IMR-90 (cell line): ENCODE measurements around the gene ATP10D. TPM values are rescaled to one million over a fixed set of nuclear protein-coding genes. Genes with fewer than 3 reads are reported as not detected.

Experiments
- ATAC-seq: fragments of 200-7000 bp; cut with Tn5 transposase; 2 replicates; pipeline ENCODE4 v1.9.1; 2020; ENCODE audit warnings: low read depth, mild to moderate bottlenecking, moderate library complexity
- BruUV-seq: library from RNA; stranded (reverse); fragments of 400-500 nt; replicated peaks from 2 replicates; lab custom pipeline; 2021; lab: Mats Ljungman, UMichigan
- CTCF ChIA-PET: fragments of 300-600 bp; formaldehyde crosslinking; extraction: SDS; loops from one replicate; lab custom pipeline; 2021; ENCODE audit warnings: antibody characterized with exemption; lab: Yijun Ruan, JAX
- POLR2A ChIA-PET: fragments of 300-600 bp; sonication (Branson Sonifier 250); formaldehyde crosslinking; loops from one replicate; lab custom pipeline; 2022; ENCODE audit warnings: antibody characterized with exemption; ENCODE audit not compliant: unreplicated experiment; lab: Charles Lee
- DNase-seq: peaks from one replicate; pipeline ENCODE4 v3.0.0; 2013
- H2AFZ ChIP-seq: replicated peaks from 2 replicates; pipeline ENCODE3; 2013; ENCODE audit warnings: low read length, mild to moderate bottlenecking; ENCODE audit not compliant: poor library complexity
- H2AK5ac ChIP-seq: 2 replicates; pipeline ENCODE4 v1.6.1; 2013; ENCODE audit warnings: low read depth, low read length, inconsistent platforms
- H2AK9ac ChIP-seq: replicated peaks from 2 replicates; pipeline ENCODE3; 2013; ENCODE audit warnings: mild to moderate bottlenecking, low read depth, low read length, moderate library complexity; ENCODE audit not compliant: poor library complexity
- H2BK120ac ChIP-seq: 2 replicates; pipeline ENCODE4 v1.6.1; 2013; ENCODE audit warnings: low read depth, low read length, inconsistent platforms
- H2BK15ac ChIP-seq: 3 replicates; pipeline ENCODE4 v1.6.1; 2013; ENCODE audit warnings: low read depth, low read length, inconsistent platforms
- H2BK20ac ChIP-seq: 2 replicates; pipeline ENCODE4 v1.6.1; 2013; ENCODE audit warnings: low read depth, mild to moderate bottlenecking, inconsistent platforms, low read length, moderate library complexity
- H2BK5ac ChIP-seq: 2 replicates; pipeline ENCODE4 v1.6.1; 2013; ENCODE audit warnings: mild to moderate bottlenecking, low read depth, low read length, inconsistent platforms; ENCODE audit not compliant: poor library complexity, severe bottlenecking
- H3K14ac ChIP-seq: replicated peaks from 2 replicates; pipeline ENCODE4 v1.6.1; 2013; ENCODE audit warnings: low read depth, low read length, inconsistent platforms
- H3K18ac ChIP-seq: 2 replicates; pipeline ENCODE4 v1.6.1; 2013; ENCODE audit warnings: low read depth, low read length, control low read depth
- H3K23ac ChIP-seq: 2 replicates; pipeline ENCODE4 v1.6.1; 2013; ENCODE audit warnings: low read depth, low read length, inconsistent platforms
- H3K27ac ChIP-seq: 2 replicates; pipeline ENCODE4 v1.5.1; 2013; ENCODE audit warnings: mild to moderate bottlenecking, control low read depth, low read length; ENCODE audit not compliant: insufficient read depth
- H3K27me3 ChIP-seq: 2 replicates; pipeline ENCODE4 v1.6.1; 2013; ENCODE audit warnings: low read length; ENCODE audit not compliant: control insufficient read depth, insufficient read depth
- H3K36me3 ChIP-seq: 2 replicates; pipeline ENCODE4 v1.6.1; 2013; ENCODE audit warnings: low read length, mixed read lengths; ENCODE audit not compliant: control insufficient read depth, insufficient read depth
- H3K4ac ChIP-seq: 2 replicates; pipeline ENCODE4 v1.6.1; 2013; ENCODE audit warnings: low read depth, low read length, inconsistent platforms
- H3K4me1 ChIP-seq: 2 replicates; pipeline ENCODE4 v1.6.1; 2013; ENCODE audit warnings: low read length, mixed read lengths; ENCODE audit not compliant: control insufficient read depth, insufficient read depth
- H3K4me2 ChIP-seq: 2 replicates; pipeline ENCODE4 v1.6.1; 2013; ENCODE audit warnings: low read depth, mild to moderate bottlenecking, control low read depth, low read length, moderate library complexity
- H3K4me3 ChIP-seq: 2 replicates; pipeline ENCODE4 v1.5.1; 2013; ENCODE audit warnings: low read depth, mild to moderate bottlenecking, control low read depth, low read length, moderate library complexity; ENCODE audit not compliant: insufficient read depth
- H3K56ac ChIP-seq: 2 replicates; pipeline ENCODE4 v1.6.1; 2013; ENCODE audit warnings: low read length, inconsistent platforms; ENCODE audit not compliant: insufficient read depth; ENCODE audit errors: extremely low read depth
- H3K79me1 ChIP-seq, 2 experiments: 2 replicates each; pipeline ENCODE4 v1.6.1; 2013; ENCODE audit warnings: low read length in 2 of 2, inconsistent platforms in 1 of 2, low read depth in 1 of 2
- H3K9ac ChIP-seq: 2 replicates; pipeline ENCODE4 v1.6.1; 2013; ENCODE audit warnings: low read depth, low read length, control low read depth
- H3K9me1 ChIP-seq: 2 replicates; pipeline ENCODE4 v1.6.1; 2013; ENCODE audit warnings: low read length, inconsistent platforms; ENCODE audit not compliant: insufficient read depth
- H3K9me3 ChIP-seq: 2 replicates; pipeline ENCODE4 v1.6.1; 2013; ENCODE audit warnings: low read length; ENCODE audit not compliant: control insufficient read depth, insufficient read depth
- H4K20me1 ChIP-seq: 2 replicates; pipeline ENCODE4 v1.6.1; 2013; ENCODE audit warnings: low read length, inconsistent platforms; ENCODE audit not compliant: insufficient read depth
- H4K5ac ChIP-seq: 2 replicates; pipeline ENCODE4 v1.6.1; 2013; ENCODE audit warnings: mild to moderate bottlenecking, low read depth, low read length, control low read depth
- H4K8ac ChIP-seq, 2 experiments: 2 replicates each; pipeline ENCODE4 v1.6.1; 2013; ENCODE audit warnings: low read depth in 2 of 2, low read length in 2 of 2, control low read depth in 1 of 2, inconsistent platforms in 1 of 2
- H4K91ac ChIP-seq: 2 replicates; pipeline ENCODE4 v1.6.1; 2013; ENCODE audit warnings: low read depth, low read length, inconsistent platforms; ENCODE audit not compliant: insufficient read depth
- CHD1 ChIP-seq: IDR thresholded peaks from 2 replicates; pipeline ENCODE4 v1.6.1; 2012; ENCODE audit warnings: low read depth, low read length, improper control_type of control experiment
- CTCF ChIP-seq: conservative IDR thresholded peaks from 2 replicates; pipeline ENCODE4 v1.5.1; 2012; ENCODE audit warnings: mild to moderate bottlenecking, low read depth, low read length, improper control_type of control experiment
- MXI1 ChIP-seq: IDR thresholded peaks from 2 replicates; pipeline ENCODE4 v1.6.1; 2012; ENCODE audit warnings: low read depth, mild to moderate bottlenecking, low read length, moderate library complexity, borderline replicate concordance
- NFE2L2 ChIP-seq: fragments of 150-350 bp; IDR thresholded peaks from 2 replicates; pipeline ENCODE4 v1.6.1; 2016; ENCODE audit warnings: low read depth, mild to moderate bottlenecking, low read length
- POLR2A ChIP-seq: IDR thresholded peaks from 2 replicates; pipeline ENCODE4 v1.6.1; 2012; ENCODE audit warnings: mild to moderate bottlenecking, low read depth, low read length
- RCOR1 ChIP-seq: IDR thresholded peaks from 2 replicates; pipeline ENCODE4 v1.6.1; 2012; ENCODE audit warnings: mild to moderate bottlenecking, low read length, improper control_type of control experiment; ENCODE audit not compliant: insufficient replicate concordance
- WGBS, 2 experiments: methylation state at CpG; one replicate each; pipeline versions ENCODE4 v1.1.5 to v1.1.7; 2013; ENCODE audit warnings: missing lambda C conversion rate in 2 of 2; ENCODE audit not compliant: insufficient read length in 1 of 2; ENCODE audit errors: extremely low coverage in 2 of 2; 5-methylcytosine and 5-hydroxymethylcytosine counted together
- dilution Hi-C: fragments of 300-500 bp; cut with HindIII; formaldehyde crosslinking; loops from one replicate; pipeline ENCODE4 v1.14.3; 2018; ENCODE audit warnings: low sequenced_read_pairs; ENCODE audit not compliant: unreplicated experiment
- in situ Hi-C: fragments of 300-500 bp; cut with MboI; formaldehyde crosslinking; loops from 3 replicates; pipeline ENCODE4 v1.14.3; 2019; ENCODE audit warnings: low sequenced_read_pairs, inconsistent platforms, mixed read lengths
- intact Hi-C: fragments of 100-400 bp; cut with micrococcal nuclease; formaldehyde crosslinking; loops from 2 replicates; pipeline ENCODE4 v1.10.0; 2022
- polyA plus RNA-seq, 3 experiments: library from polyadenylated mRNA; depleted of rRNA; stranded (reverse); fragments of >200 nt; gene quantifications; 2 replicates each; pipeline ENCODE4 v1.2.3, GENCODE V29; 2012; ENCODE audit warnings: low replicate concordance in 1 of 3
- total RNA-seq: library from RNA; depleted of rRNA; stranded (reverse); fragments of >200 nt; gene quantifications from 2 replicates; pipeline ENCODE4 v1.2.3, GENCODE V29; 2012
- TF ChIP-seq, protein P1 (sequence below): fragments of 150-350 bp; IDR thresholded peaks from 2 replicates; pipeline ENCODE4 v1.6.1; 2017; ENCODE audit warnings: mild to moderate bottlenecking, antibody characterized with exemption, low read length, low read depth

Gene ATP10D
- total and polyA plus RNA-seq, 2 of the 4 experiments (the other 2 are of a cell fraction), result 28.9 to 135 TPM

DNA sequence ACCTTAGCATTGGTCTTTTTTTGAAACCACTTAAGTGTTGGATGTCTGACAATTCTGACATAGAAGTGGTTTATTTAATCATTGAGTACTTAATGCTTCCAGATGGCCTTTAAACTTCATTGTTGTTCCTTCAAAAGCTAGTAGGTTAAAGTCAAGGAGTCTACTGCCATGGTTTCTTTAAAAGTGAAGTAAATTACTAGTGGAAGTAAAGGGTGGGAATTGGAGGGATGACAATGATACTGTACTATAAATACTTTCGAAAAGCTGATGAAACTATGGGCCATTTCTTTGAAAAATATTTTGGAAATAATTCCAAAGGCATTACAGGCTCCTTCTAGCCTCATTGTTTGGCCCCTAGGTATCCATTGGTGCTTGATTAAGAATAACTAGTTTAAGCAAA, 51.9 kb downstream of the ATP10D start:
- H3K23ac ChIP-seq, result no peak overlapping the region
- no peak for TF ChIP-seq POLR2A
- TF ChIP-seq RCOR1, result no peak
- TF ChIP-seq, protein P1, sequence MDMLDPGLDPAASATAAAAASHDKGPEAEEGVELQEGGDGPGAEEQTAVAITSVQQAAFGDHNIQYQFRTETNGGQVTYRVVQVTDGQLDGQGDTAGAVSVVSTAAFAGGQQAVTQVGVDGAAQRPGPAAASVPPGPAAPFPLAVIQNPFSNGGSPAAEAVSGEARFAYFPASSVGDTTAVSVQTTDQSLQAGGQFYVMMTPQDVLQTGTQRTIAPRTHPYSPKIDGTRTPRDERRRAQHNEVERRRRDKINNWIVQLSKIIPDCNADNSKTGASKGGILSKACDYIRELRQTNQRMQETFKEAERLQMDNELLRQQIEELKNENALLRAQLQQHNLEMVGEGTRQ, result no peak
- TF ChIP-seq CTCF, result no peak
- no peak for TF ChIP-seq CHD1
- no peak for TF ChIP-seq MXI1
- no peak for TF ChIP-seq NFE2L2
- no peak overlapping the region for H4K91ac ChIP-seq
- dilution Hi-C loops, result no loop called here
- H3K14ac ChIP-seq, result no peak overlapping the region
- no TSS peak for BruUV-seq
- H3K18ac ChIP-seq, result no peak overlapping the region
- no peak overlapping the region for H2AK9ac ChIP-seq
- H2BK120ac ChIP-seq, result no peak overlapping the region
- H3K27me3 ChIP-seq, result no peaks in the 10 kb centered on the region
- no peak overlapping the region for H4K8ac ChIP-seq
- in situ Hi-C loops, result no loop called here
- H3K56ac ChIP-seq, result no peak overlapping the region
- ATAC-seq, result no peak
- H3K4me2 ChIP-seq, result no peak overlapping the region
- DNase-seq, result no peak
- no CpG with 5 or more reads among the region's 1 CpG for WGBS, 2 experiments
- H3K36me3 ChIP-seq, result peaks cover 7% of the 10 kb centered on the region
- H2AK5ac ChIP-seq, result no peak overlapping the region
- no peaks in the 10 kb centered on the region for H4K20me1 ChIP-seq
- POLR2A ChIA-PET, result no interaction called here
- CTCF ChIA-PET, result no interaction called here
- H3K4ac ChIP-seq, result no peak overlapping the region
- no peak overlapping the region for H3K27ac ChIP-seq
- H3K4me3 ChIP-seq, result no peak overlapping the region
- H3K4me1 ChIP-seq, result peaks cover 6% of the 10 kb centered on the region; the same call in 1 of the 2 replicates
- no peaks in the 10 kb centered on the region for H3K9me3 ChIP-seq
- H3K79me1 ChIP-seq, result peaks cover 17 to 33% of the 10 kb centered on the region in 2 experiments
- no peak overlapping the region for H2BK20ac ChIP-seq
- no peak overlapping the region for H2AFZ ChIP-seq
- intact Hi-C loops, result no loop called here
- no peak overlapping the region for H3K9ac ChIP-seq
- no peak overlapping the region; the same call in 1 of the 2 replicates for H4K5ac ChIP-seq
- H2BK5ac ChIP-seq, result no peak overlapping the region
- H3K9me1 ChIP-seq, result peaks cover 8% of the 10 kb centered on the region; the same call in 1 of the 2 replicates
- no peak overlapping the region for H2BK15ac ChIP-seq
